ENCODE data around the gene KRTAP10-12. TPM values are rescaled to one million over a fixed set of nuclear protein-coding genes. Genes with fewer than 3 reads are reported as not detected.

Gene KRTAP10-12
- total RNA-seq, 1 experiment from 2014 or later: not detected

DNA sequence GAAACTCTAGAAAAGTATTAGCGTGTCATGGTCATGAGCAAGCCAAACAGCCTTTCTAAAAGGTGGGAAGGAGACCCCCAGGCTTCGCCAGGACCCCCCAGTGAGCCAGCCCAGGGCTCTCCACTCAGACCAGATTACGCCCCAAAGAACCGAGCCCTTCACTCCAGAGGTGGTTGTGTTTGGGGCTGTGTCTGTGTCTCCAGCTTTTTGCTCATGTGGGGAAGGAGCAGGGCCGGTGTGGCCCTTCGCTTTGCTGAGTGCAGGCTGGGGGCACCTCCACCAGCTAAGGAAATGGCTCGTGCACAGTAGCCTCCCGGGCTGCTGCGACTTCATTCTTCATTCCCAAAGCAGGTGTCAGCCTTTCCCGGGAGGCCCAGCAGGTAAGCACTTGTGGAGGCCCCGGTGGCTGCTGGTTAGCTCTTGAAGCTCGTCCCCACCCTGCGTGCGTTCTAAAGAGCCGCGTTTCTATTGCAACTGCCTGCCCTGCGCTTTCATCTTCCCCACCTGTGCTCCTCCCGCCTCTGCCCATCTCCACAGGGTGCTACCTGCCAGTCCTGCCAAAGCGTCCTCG lies 13.9 kb downstream of the KRTAP10-12 start:
- Histone ChIP-seq H3K9ac (ENCODE audit: low read length) (no peak overlapping the region), H3K9me2 (ENCODE audit: insufficient read depth) (no peaks in the 10 kb centered on the region), H3K27ac (ENCODE audit: low read depth, low read length) (no peak overlapping the region), H3K4me3 (replicated peaks in 1 of 2; ENCODE audit: low read depth in 1 of 2, low read length in 2 of 2) (no peak overlapping the region), H3K4me2 (ENCODE audit: low read length) (no peak overlapping the region), H4K20me1 (ENCODE audit: insufficient read depth) (no peaks in the 10 kb centered on the region), H2AFZ (ENCODE audit: low read depth, low read length, poor library complexity, severe bottlenecking) (no peak overlapping the region), H3K4me1 (ENCODE audit: control insufficient read depth in 1 of 2, insufficient read depth in 2 of 2, low read length in 2 of 2) (peaks cover 0 to 6% of the 10 kb centered on the region in 2 experiments; a peak in 1 of 4 replicates), H3K79me2 (ENCODE audit: insufficient read depth, low read length) (no peaks in the 10 kb centered on the region), H3K27me3 (ENCODE audit: insufficient read depth, low read length) (peaks cover 30% of the 10 kb centered on the region; the same call in 1 of the 2 replicates), H3K9me3 (ENCODE audit: control insufficient read depth in 1 of 2, insufficient read depth in 1 of 2, low read depth in 1 of 2, low read length in 2 of 2) (no peaks in the 10 kb centered on the region), H3K36me3 (ENCODE audit: control insufficient read depth in 1 of 2, insufficient read depth in 2 of 2, low read length in 2 of 2) (no peaks in the 10 kb centered on the region)
- no TSS peak for BruUV-seq (replicated peaks)
- DNase-seq (ENCODE audit: low read depth, low spot score) (no peak), ATAC-seq (peak; percentile 52)
- peak; percentile 54 for TF ChIP-seq TCF7L2 (IDR thresholded peaks at IDR 0.05; ENCODE audit: borderline replicate concordance, extremely low read depth, insufficient read depth, insufficient read length)
- TF ChIP-seq CEBPB (IDR thresholded peaks at IDR 0.05; ENCODE audit: low read depth): no peak
- TF ChIP-seq ELF1 (IDR thresholded peaks at IDR 0.05; ENCODE audit: borderline replicate concordance, low read depth): no peak
- TF ChIP-seq, protein P1, sequence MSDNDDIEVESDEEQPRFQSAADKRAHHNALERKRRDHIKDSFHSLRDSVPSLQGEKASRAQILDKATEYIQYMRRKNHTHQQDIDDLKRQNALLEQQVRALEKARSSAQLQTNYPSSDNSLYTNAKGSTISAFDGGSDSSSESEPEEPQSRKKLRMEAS (IDR thresholded peaks at IDR 0.05): no peak
- POLR2A ChIA-PET: no interaction called here
- CTCF ChIA-PET: no interaction called here
- RAD21 ChIA-PET (ENCODE audit: low non-redundant PET in 1 of 2, low total read pairs in 2 of 2, uncharacterized antibody in 2 of 2, unreplicated experiment in 2 of 2): no interaction called here
- intact Hi-C loops (cut with micrococcal nuclease): no loop called here

DNA sequence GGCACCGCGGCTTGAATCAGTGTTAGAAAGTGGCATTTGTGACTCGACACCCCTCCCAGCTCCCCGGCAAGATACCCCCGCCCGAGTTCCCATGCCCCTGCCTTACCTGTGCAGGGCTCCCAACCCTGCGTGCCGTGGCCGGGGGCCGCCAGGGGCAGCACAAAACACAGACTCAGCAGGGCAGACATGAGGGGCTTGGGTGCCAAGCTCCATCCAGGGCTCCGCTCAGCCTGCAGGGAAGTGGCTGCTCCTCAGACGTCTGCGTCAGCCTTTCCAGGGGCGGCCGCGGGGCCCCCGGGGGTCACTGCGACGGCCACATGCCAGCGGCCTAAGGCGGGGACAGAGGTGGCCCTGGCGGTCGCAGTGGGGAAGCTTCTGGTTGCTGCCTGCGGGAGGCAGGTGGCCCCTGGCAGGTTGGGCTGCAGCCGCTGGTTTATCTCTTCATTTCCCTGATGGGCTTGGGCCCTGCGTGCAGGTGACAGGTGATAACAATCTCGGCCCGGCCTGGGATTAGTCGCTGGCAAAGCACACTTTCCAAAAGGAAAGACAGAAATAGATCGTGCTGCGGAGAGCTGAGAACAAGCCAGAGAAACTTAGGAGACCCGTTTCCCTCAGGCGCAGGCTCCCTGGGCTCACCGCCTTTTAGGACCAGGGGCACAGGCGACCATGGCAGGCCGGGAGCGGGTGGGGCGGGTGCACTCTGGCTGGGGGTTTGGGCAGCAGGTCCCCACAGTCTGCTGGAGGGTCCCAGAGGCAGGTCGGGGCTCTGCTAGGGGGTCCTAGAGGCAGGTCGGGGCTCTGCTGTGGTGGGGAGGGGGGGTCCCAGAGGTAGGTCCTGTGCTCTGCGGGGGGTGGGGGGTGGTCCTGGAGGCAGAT lies 14.6 kb downstream of the KRTAP10-12 start, which contains the start of gene TSPEAR:
TSPEAR (minus strand) TSS at position 246 of the 876 bp plus-strand sequence; CDS start at position 188, 58 bp downstream.
- H3K36me3 ChIP-seq (ENCODE audit: control insufficient read depth in 1 of 2, insufficient read depth in 2 of 2, low read length in 2 of 2): no peaks in the 10 kb centered on the region
- H3K9me3 ChIP-seq (ENCODE audit: control insufficient read depth in 1 of 2, insufficient read depth in 1 of 2, low read depth in 1 of 2, low read length in 2 of 2): no peaks in the 10 kb centered on the region
- no TSS peak for BruUV-seq (replicated peaks)
- H3K27me3 ChIP-seq (ENCODE audit: insufficient read depth, low read length): peaks cover 30% of the 10 kb centered on the region; the same call in 1 of the 2 replicates
- no peaks in the 10 kb centered on the region for H3K79me2 ChIP-seq (ENCODE audit: insufficient read depth, low read length)
- H2AFZ ChIP-seq (ENCODE audit: low read depth, low read length, poor library complexity, severe bottlenecking): no peak within 1 kb of the TSS
- intact Hi-C loops (cut with micrococcal nuclease): no loop called here
- TF ChIP-seq, protein P2, sequence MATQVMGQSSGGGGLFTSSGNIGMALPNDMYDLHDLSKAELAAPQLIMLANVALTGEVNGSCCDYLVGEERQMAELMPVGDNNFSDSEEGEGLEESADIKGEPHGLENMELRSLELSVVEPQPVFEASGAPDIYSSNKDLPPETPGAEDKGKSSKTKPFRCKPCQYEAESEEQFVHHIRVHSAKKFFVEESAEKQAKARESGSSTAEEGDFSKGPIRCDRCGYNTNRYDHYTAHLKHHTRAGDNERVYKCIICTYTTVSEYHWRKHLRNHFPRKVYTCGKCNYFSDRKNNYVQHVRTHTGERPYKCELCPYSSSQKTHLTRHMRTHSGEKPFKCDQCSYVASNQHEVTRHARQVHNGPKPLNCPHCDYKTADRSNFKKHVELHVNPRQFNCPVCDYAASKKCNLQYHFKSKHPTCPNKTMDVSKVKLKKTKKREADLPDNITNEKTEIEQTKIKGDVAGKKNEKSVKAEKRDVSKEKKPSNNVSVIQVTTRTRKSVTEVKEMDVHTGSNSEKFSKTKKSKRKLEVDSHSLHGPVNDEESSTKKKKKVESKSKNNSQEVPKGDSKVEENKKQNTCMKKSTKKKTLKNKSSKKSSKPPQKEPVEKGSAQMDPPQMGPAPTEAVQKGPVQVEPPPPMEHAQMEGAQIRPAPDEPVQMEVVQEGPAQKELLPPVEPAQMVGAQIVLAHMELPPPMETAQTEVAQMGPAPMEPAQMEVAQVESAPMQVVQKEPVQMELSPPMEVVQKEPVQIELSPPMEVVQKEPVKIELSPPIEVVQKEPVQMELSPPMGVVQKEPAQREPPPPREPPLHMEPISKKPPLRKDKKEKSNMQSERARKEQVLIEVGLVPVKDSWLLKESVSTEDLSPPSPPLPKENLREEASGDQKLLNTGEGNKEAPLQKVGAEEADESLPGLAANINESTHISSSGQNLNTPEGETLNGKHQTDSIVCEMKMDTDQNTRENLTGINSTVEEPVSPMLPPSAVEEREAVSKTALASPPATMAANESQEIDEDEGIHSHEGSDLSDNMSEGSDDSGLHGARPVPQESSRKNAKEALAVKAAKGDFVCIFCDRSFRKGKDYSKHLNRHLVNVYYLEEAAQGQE (IDR thresholded peaks at IDR 0.05; ENCODE audit: low read depth): no peak
- TF ChIP-seq SIN3A (IDR thresholded peaks at IDR 0.05; ENCODE audit: low read depth): no peak
- TF ChIP-seq, protein P3, sequence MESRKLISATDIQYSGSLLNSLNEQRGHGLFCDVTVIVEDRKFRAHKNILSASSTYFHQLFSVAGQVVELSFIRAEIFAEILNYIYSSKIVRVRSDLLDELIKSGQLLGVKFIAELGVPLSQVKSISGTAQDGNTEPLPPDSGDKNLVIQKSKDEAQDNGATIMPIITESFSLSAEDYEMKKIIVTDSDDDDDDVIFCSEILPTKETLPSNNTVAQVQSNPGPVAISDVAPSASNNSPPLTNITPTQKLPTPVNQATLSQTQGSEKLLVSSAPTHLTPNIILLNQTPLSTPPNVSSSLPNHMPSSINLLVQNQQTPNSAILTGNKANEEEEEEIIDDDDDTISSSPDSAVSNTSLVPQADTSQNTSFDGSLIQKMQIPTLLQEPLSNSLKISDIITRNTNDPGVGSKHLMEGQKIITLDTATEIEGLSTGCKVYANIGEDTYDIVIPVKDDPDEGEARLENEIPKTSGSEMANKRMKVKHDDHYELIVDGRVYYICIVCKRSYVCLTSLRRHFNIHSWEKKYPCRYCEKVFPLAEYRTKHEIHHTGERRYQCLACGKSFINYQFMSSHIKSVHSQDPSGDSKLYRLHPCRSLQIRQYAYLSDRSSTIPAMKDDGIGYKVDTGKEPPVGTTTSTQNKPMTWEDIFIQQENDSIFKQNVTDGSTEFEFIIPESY (IDR thresholded peaks at IDR 0.05; ENCODE audit: extremely low read depth, insufficient replicate concordance, low read length): no peak
- TF ChIP-seq, protein P4, sequence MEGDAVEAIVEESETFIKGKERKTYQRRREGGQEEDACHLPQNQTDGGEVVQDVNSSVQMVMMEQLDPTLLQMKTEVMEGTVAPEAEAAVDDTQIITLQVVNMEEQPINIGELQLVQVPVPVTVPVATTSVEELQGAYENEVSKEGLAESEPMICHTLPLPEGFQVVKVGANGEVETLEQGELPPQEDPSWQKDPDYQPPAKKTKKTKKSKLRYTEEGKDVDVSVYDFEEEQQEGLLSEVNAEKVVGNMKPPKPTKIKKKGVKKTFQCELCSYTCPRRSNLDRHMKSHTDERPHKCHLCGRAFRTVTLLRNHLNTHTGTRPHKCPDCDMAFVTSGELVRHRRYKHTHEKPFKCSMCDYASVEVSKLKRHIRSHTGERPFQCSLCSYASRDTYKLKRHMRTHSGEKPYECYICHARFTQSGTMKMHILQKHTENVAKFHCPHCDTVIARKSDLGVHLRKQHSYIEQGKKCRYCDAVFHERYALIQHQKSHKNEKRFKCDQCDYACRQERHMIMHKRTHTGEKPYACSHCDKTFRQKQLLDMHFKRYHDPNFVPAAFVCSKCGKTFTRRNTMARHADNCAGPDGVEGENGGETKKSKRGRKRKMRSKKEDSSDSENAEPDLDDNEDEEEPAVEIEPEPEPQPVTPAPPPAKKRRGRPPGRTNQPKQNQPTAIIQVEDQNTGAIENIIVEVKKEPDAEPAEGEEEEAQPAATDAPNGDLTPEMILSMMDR (IDR thresholded peaks at IDR 0.05 in 2 of 3, conservative IDR thresholded peaks at IDR 0.05 in 1 of 3; ENCODE audit: borderline replicate concordance in 1 of 3, insufficient read depth in 1 of 3, low read depth in 2 of 3, low read length in 2 of 3): 0 out of 6 replicates have a peak, but pooled peaks of 1 of the 3 experiments have one; percentile 1
- CTCF ChIA-PET: no interaction called here
- ATAC-seq: peak; percentile 38; the same call in 1 of the 2 replicates
- RAD21 ChIA-PET (ENCODE audit: low non-redundant PET in 1 of 2, low total read pairs in 2 of 2, uncharacterized antibody in 2 of 2, unreplicated experiment in 2 of 2): no interaction called here
- no peaks in the 10 kb centered on the region for H4K20me1 ChIP-seq (ENCODE audit: insufficient read depth)
- H3K9ac ChIP-seq (ENCODE audit: low read length): no peak within 1 kb of the TSS
- no peak within 1 kb of the TSS for H3K4me2 ChIP-seq (ENCODE audit: low read length)
- no peak within 1 kb of the TSS for H3K27ac ChIP-seq (ENCODE audit: low read depth, low read length)
- H3K9me2 ChIP-seq (ENCODE audit: insufficient read depth): no peaks in the 10 kb centered on the region
- DNase-seq (ENCODE audit: low read depth, low spot score): no peak
- peaks cover 0 to 6% of the 10 kb centered on the region in 2 experiments; a peak in 1 of 4 replicates for H3K4me1 ChIP-seq (ENCODE audit: control insufficient read depth in 1 of 2, insufficient read depth in 2 of 2, low read length in 2 of 2)
- POLR2A ChIA-PET: no interaction called here
- H3K4me3 ChIP-seq (replicated peaks in 1 of 2; ENCODE audit: low read depth in 1 of 2, low read length in 2 of 2): no peak within 1 kb of the TSS
